A673 (cell line): ENCODE results near the gene PTPRQ. TPM values are rescaled to one million over a fixed set of nuclear protein-coding genes. Genes with fewer than 3 reads are reported as not detected.

ENCODE experiments used
- BruUV-seq: library from RNA; stranded (reverse); fragments of 400-500 nt; replicated peaks from 2 replicates; lab custom pipeline; 2021; lab: Mats Ljungman, UMichigan
- CTCF ChIA-PET: fragments of 300-600 bp; sonication (Branson Sonifier 250); formaldehyde crosslinking; loops from one replicate; lab custom pipeline; 2022; ENCODE audit warnings: antibody characterized with exemption; lab: Charles Lee
- POLR2A ChIA-PET: fragments of 300-600 bp; sonication (Branson Sonifier 250); formaldehyde crosslinking; loops from one replicate; lab custom pipeline; 2022; ENCODE audit warnings: antibody characterized with exemption; ENCODE audit not compliant: low non-redundant PET; lab: Charles Lee
- DNase-seq: peaks from one replicate; pipeline ENCODE4 v3.0.0-alpha.2; 2015; ENCODE audit warnings: low spot score
- H3K27ac ChIP-seq: fragments of 200-600 bp; sonication (generic); 2 replicates; pipeline ENCODE4 v1.5.1; 2016; ENCODE audit warnings: mixed run types, low read depth, mild to moderate bottlenecking, mixed read lengths, antibody characterized with exemption, low read length; ENCODE audit not compliant: poor library complexity, severe bottlenecking
- H3K27me3 ChIP-seq: fragments of 200-600 bp; sonication (generic); replicated peaks from 2 replicates; pipeline ENCODE4 v1.6.1; 2017; ENCODE audit warnings: mixed run types, low read depth, mild to moderate bottlenecking, mixed read lengths, antibody characterized with exemption, low read length; ENCODE audit not compliant: insufficient read depth, poor library complexity
- H3K36me3 ChIP-seq: fragments of 200-600 bp; sonication (generic); 2 replicates; pipeline ENCODE4 v1.6.1; 2016; ENCODE audit warnings: mixed run types, mild to moderate bottlenecking, mixed read lengths, antibody characterized with exemption, low read length; ENCODE audit not compliant: insufficient read depth, poor library complexity, severe bottlenecking
- H3K4me1 ChIP-seq: fragments of 200-600 bp; sonication (generic); 2 replicates; pipeline ENCODE4 v1.6.1; 2017; ENCODE audit warnings: mixed run types, mild to moderate bottlenecking, mixed read lengths, antibody characterized with exemption, low read length; ENCODE audit not compliant: insufficient read depth, poor library complexity, severe bottlenecking
- H3K4me3 ChIP-seq: fragments of 200-600 bp; sonication (generic); 2 replicates; pipeline ENCODE4 v1.5.1; 2016; ENCODE audit warnings: low read depth, mixed run types, mild to moderate bottlenecking, mixed read lengths, low read length; ENCODE audit not compliant: poor library complexity, severe bottlenecking
- H3K9me3 ChIP-seq: fragments of 200-600 bp; sonication (generic); 2 replicates; pipeline ENCODE4 v1.6.1; 2016; ENCODE audit warnings: mixed run types, low read depth, mild to moderate bottlenecking, mixed read lengths, antibody characterized with exemption, low read length; ENCODE audit not compliant: poor library complexity, severe bottlenecking
- EZH2 ChIP-seq: fragments of 200-600 bp; sonication (generic); IDR thresholded peaks from 2 replicates; pipeline ENCODE4 v1.6.1; 2017; ENCODE audit warnings: borderline replicate concordance, low read depth, mild to moderate bottlenecking, mixed read lengths, antibody characterized with exemption, low read length; ENCODE audit not compliant: poor library complexity, severe bottlenecking
- intact Hi-C: fragments of 100-400 bp; cut with micrococcal nuclease; formaldehyde crosslinking; loops from one replicate; pipeline ENCODE4 v1.10.0; 2022; ENCODE audit not compliant: unreplicated experiment
- total RNA-seq: library from RNA; stranded (reverse); gene quantifications from 2 replicates; pipeline ENCODE4 v1.2.3, GENCODE V29; 2021
- TF ChIP-seq, protein P1 (sequence below): fragments of 300-800, 200-600 bp; sonication (generic); conservative IDR thresholded peaks from 2 replicates; pipeline ENCODE4 v1.5.1; 2017; ENCODE audit warnings: low read depth, mild to moderate bottlenecking, antibody characterized with exemption, low read length, moderate library complexity, mixed read lengths

Gene PTPRQ
- total RNA-seq, 1 experiment from 2014 or later, result 0.15 TPM

DNA sequence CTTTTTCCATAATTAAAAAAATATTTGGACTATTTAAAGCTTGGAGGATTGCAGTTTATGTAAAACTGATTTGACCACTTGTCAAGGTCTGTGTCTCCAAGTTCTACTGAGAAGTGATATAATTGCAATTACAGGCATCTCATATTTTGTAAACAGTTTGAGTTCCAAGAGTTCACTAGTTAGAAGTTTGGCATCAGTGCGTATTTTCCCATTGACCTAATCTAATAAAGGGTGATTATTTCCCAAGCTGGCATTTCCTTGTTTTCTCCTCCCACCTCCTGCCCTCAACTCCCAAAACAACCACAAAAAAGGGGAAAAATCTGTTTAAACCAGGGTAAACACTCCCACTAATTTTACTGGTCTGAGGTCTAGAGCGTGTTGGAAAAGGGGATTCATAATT, 260.4 kb downstream of the PTPRQ start:
- BruUV-seq, result no TSS peak
- intact Hi-C loops, result no loop called here
- ChIA-PET CTCF (no interaction called here), POLR2A (no interaction called here)
- Histone ChIP-seq H3K36me3 (no peaks in the 10 kb centered on the region), H3K27ac (no peak overlapping the region), H3K4me1 (no peaks in the 10 kb centered on the region), H3K4me3 (no peak overlapping the region), H3K9me3 (no peaks in the 10 kb centered on the region), H3K27me3 (no peaks in the 10 kb centered on the region)
- no peak for DNase-seq
- TF ChIP-seq, protein P1, sequence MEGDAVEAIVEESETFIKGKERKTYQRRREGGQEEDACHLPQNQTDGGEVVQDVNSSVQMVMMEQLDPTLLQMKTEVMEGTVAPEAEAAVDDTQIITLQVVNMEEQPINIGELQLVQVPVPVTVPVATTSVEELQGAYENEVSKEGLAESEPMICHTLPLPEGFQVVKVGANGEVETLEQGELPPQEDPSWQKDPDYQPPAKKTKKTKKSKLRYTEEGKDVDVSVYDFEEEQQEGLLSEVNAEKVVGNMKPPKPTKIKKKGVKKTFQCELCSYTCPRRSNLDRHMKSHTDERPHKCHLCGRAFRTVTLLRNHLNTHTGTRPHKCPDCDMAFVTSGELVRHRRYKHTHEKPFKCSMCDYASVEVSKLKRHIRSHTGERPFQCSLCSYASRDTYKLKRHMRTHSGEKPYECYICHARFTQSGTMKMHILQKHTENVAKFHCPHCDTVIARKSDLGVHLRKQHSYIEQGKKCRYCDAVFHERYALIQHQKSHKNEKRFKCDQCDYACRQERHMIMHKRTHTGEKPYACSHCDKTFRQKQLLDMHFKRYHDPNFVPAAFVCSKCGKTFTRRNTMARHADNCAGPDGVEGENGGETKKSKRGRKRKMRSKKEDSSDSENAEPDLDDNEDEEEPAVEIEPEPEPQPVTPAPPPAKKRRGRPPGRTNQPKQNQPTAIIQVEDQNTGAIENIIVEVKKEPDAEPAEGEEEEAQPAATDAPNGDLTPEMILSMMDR, result no peak
- no peak for TF ChIP-seq EZH2

DNA sequence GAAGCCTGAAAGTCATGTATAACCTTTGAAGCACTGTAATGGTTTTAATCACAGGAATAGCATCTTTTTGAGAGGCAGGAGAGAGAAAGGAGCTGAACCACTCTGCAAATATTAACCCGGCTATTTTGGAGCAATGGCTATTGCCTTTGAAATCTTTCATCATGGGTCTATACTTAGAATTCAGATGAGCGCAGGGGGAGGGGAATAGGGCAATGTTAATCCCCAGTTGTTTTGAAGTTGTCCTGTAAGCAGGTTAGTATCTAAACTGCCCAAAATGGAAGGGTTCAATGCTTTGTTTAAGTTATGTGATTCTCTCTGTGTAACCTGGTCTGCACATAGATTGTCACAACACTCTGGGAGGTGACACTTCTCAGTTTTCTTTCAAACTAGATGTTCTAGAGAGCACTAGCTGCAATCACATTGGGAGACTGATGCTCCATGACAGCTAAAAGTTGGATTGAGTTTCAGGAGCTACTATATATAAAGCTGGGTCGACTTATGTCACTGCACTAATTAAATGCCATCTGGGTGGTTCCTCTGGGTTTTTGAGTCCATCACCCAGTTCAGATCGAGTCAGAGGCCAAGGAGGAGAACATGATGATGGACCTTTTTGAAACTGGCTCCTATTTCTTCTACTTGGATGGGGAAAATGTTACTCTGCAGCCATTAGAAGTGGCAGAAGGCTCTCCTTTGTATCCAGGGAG, 263.2 kb downstream of the PTPRQ start, which contains the start of gene MYF6:
Gene MYF6, plus strand, starts transcription at position 509 of the 704 bp plus-strand sequence. Its CDS starts 86 bp downstream, at position 595.
- no peak for TF ChIP-seq EZH2
- TF ChIP-seq, protein P1, result no peak
- no peaks in the 10 kb centered on the region for H3K36me3 ChIP-seq
- H3K27ac ChIP-seq, result no peak within 1 kb of the TSS
- H3K27me3 ChIP-seq, result no peaks in the 10 kb centered on the region
- no peak within 1 kb of the TSS for H3K4me3 ChIP-seq
- no peaks in the 10 kb centered on the region for H3K9me3 ChIP-seq
- ChIA-PET CTCF (no interaction called here), POLR2A (no interaction called here)
- no peaks in the 10 kb centered on the region for H3K4me1 ChIP-seq
- no TSS peak for BruUV-seq
- DNase-seq, result no peak
- intact Hi-C loops, result no loop called here

DNA sequence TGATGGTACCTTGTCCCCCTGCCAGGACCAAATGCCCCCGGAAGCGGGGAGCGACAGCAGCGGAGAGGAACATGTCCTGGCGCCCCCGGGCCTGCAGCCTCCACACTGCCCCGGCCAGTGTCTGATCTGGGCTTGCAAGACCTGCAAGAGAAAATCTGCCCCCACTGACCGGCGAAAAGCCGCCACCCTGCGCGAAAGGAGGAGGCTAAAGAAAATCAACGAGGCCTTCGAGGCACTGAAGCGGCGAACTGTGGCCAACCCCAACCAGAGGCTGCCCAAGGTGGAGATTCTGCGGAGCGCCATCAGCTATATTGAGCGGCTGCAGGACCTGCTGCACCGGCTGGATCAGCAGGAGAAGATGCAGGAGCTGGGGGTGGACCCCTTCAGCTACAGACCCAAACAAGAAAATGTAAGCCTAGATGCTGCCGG, 263.8 kb downstream of the PTPRQ start:
- no peaks in the 10 kb centered on the region for H3K9me3 ChIP-seq
- no peaks in the 10 kb centered on the region for H3K4me1 ChIP-seq
- TF ChIP-seq, protein P1, result no peak
- TF ChIP-seq EZH2, result no peak
- no peak overlapping the region for H3K4me3 ChIP-seq
- ChIA-PET POLR2A (no interaction called here), CTCF (no interaction called here)
- intact Hi-C loops, result no loop called here
- H3K27me3 ChIP-seq, result no peaks in the 10 kb centered on the region
- no peak for DNase-seq
- BruUV-seq, result no TSS peak
- H3K27ac ChIP-seq, result no peak overlapping the region
- no peaks in the 10 kb centered on the region for H3K36me3 ChIP-seq
